Glomerular endothelial cell (primary cell): ENCODE data around the gene OXT. TPM values are rescaled to one million over a fixed set of nuclear protein-coding genes. Genes with fewer than 3 reads are reported as not detected.
"Not testable (repeated sequence)": the region's sequence is repeated elsewhere in the genome, so short reads cannot be mapped to it uniquely, and the experiment has no call there.

Source experiments
- DNase-seq: peaks from one replicate; pipeline ENCODE4 v3.0.0-alpha.2; 2011; ENCODE audit warnings: low read depth, low spot score; ENCODE audit errors: extremely low read depth
- total RNA-seq: library from RNA; depleted of rRNA; stranded (reverse); fragments of >200 nt; gene quantifications from 2 replicates; pipeline ENCODE4 v1.2.3, GENCODE V29; 2015

OXT gene
- not detected in 2 replicates for total RNA-seq

DNA sequence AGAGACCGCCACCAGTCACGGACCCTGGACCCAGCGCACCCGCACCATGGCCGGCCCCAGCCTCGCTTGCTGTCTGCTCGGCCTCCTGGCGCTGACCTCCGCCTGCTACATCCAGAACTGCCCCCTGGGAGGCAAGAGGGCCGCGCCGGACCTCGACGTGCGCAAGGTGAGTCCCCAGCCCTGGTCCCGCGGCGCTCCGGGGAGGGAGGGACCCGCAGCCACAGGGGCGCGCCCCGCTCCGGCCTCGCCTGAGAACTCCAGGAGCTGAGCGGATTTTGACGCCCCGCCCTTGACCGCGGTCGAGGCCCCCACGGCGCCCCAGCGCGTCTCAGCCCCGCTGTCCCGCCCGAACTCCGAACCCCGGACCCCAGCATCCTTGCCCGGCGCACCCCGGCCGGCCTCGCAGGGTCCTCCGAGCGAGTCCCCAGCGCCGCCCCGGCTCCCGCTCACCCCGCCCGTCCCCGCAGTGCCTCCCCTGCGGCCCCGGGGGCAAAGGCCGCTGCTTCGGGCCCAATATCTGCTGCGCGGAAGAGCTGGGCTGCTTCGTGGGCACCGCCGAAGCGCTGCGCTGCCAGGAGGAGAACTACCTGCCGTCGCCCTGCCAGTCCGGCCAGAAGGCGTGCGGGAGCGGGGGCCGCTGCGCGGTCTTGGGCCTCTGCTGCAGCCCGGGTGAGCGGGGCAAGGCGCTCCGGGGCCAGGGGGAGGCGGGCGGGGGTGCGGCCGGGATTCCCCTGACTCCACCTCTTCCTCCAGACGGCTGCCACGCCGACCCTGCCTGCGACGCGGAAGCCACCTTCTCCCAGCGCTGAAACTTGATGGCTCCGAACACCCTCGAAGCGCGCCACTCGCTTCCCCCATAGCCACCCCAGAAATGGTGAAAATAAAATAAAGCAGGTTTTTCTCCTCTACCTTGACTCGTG lies at the start of gene OXT:
OXT (plus strand) TSS at position 11 of the 920 bp plus-strand sequence; CDS start at position 47, 36 bp downstream.
- no peak for DNase-seq

GRCh38 chr20:3021777-3022176 lies 49.6 kb upstream of the OXT start:
- no peak for DNase-seq

DNA sequence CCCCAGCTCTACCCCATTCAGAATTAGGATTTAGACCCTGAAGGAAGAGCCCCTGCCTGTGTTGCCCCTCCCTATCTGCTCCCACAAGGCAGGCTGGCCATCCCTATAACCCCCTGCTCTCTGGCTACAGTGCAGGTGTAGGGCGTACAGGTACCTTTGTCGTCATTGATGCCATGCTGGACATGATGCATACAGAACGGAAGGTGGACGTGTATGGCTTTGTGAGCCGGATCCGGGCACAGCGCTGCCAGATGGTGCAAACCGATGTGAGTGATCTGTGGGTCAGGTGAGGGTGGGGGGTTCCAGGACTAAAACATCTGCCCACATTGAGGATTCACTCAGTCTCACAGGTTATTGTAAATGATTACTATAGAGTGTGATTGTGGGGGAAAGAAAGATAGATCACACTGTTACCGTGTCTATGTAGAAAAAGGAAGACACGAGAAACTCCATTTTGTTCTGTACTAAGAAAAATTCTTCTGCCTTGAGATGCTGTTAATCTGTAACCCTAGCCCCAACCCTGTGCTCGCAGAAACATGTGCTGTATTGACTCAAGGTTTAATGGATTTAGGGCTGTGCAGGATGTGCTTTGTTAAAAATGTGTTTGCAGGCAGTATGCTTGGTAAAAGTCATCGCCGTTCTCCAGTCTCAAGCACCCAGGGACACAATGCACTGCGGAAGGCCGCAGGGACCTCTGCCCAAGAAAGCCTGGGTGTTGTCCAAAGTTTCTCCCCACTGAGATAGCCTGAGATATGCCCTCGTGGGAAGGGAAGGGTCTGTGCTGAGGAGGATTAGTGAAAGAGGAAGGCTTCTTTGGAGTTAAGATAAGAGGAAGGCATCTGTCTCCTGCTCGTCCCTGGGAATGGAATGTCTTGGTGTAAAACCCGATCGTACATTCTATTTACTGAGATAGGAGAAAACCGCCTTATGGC lies 48.6 kb upstream of the OXT start:
- DNase-seq: not testable (repeated sequence)

DNA sequence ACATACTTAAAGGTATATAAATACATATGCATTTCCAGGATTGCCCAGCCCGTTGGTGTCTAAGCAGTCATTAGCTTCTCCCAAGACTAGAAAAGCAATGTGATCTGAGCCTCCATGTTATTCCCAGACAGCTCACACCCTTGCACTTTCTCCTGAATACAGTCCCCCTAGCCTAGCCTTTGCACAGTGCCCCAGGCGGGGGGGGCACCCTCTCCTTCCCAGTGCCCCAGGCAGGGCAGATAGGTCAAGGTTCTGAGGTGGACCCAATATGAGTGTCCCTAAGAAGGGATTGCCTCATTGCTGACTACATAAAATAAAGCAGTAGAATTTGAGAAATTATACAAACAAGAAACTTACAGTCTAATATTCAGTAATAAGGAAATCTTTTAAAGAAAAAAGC lies 43.4 kb upstream of the OXT start:
- no peak for DNase-seq

DNA sequence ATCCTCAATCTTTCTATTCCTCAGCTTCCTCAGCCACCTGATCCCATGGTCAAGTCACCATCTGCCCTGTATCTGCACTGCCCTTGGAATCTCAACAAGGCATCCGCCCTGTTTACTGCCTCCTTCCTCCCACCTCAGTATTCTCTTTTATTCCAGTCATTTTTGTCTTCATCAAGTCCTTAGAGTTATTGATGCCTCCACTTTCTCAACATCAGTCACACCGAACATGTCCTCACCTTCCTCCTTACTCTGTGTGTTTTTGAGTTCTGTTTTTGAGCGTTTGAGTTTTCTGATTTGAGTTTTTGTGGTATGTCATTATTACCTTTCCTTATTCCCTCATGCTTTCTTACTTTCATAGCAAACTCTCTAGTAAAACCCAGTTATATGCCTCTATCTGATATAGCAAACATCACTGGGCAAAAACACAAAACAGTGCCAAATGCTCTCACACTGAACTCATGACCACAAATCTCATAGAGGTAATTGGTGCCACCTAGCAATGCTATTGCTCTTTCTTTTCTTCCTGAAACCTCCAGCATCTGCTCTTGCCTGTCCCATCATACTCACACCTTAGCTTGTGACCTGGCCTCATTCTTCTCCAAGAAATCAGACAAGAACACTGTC lies 39.8 kb upstream of the OXT start:
- no peak for DNase-seq

DNA sequence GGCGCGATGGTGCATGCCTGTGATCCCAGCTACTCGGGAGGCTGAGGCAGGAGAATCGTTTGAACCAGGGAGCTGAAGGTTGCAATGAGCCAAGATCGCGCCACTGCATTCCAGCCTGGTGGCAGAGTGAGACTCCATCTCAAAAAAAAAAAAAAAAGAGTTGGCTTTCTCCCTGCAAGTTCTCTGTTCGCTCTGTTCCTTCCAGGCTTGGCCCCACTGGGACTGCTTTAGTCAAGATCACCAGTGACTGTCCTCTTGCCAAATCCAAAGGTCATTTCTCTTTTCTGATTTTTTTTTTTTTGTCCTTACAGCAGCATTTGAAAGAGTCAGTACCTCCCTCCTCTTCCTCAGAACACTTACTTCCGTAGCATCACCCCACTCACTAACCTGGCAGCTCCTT lies 38.8 kb upstream of the OXT start:
- no peak for DNase-seq

- DNase-seq: no peak
Observed at GRCh38 chr20:3037654-3038053, 33.8 kb upstream of the OXT start.

DNA sequence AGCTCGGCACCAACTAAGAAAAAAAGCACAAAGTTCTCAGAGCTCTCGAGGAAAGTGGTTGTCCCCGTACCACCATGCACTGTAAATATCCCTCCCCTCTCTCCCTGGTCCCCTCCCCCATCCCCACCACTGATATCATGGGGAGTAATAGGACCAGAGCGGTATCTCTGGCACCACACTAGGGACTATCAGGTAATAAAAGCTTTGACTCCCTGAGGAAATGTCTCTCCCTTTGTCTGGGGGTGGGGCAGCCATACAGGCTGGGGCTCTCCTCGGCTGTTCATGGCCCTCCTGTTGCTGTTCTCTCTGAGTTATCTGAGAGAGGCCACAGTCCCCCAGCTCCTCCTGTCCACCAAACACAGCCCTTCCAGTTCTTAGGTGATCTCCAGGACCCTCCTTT lies 33.0 kb upstream of the OXT start:
- no peak for DNase-seq

DNA sequence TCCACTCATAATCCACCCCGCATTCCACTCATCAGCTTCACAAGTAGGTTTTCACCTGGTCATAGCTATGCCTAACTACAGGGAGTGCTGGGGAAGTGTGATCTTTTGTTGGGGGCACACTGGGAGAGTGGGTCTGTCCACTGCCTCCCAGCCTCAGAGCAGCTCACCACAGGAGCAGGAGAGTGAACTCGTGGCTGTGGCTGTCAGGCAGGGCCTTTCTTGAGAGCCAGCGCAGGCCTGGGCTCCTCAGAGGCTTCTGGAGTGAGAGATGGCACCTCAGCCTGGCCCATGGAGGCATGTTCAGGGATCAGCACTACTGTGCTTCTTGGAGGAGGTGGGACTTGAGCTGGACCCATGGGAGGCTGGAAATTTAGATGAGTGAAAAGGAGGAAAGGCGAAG lies 32.0 kb upstream of the OXT start:
- no peak for DNase-seq

GRCh38 chr20:3040086-3040485 lies 31.3 kb upstream of the OXT start:
- no peak for DNase-seq

DNA sequence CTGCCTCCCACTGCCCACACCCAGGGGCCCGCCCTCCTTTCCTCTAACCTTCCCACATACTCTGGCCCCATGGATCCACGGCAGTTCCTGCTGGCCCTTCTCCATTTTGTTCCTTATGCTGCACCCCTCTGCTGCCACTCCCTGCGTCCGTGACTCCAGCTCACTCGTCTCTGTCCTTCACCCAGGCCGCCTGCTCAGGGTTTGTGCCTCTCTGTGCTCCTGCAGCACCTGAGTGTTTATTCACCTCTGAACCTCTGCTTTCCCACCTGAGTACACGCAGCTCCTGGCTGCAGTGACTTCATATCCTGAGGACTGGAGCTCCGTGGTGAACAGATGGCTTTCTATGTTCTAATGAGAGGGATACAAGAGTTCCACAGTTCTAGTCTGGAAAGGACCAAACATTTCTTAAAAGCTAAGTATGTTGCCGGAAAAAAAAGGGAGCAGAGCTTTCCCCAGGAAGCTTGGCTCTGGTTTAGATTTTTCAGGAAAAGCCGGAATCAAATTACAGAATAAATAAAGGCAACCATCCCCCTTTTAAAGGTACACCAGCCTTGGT lies 29.5 kb upstream of the OXT start:
- DNase-seq: no peak

DNA sequence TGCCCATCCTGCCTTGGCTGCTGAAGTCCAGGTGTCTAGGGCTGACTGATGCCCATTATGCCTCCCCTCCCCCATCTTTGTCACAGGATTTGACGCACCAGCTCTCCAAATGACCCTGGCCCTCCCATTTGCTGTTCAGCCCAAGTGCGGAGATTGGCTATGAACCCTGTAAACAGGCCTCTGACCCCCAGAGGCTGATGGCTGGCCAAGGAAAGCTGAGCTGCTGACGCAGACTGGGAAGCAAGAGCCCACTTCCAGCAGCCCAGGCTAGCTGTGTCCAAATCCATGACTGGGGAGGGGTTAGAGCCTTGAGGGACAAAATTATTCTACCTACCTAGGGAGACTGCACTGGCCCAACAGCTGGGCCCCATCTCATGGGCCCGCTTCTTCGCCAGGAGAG lies 28.8 kb upstream of the OXT start:
- no peak for DNase-seq

- DNase-seq: no peak
Observed at GRCh38 chr20:3043322-3043721, 28.1 kb upstream of the OXT start, which contains the start of gene GNRH2. TSS of gene GNRH2 (plus strand) at chr20:3043622. CDS start at chr20:3044415, 793 bp downstream.

GRCh38 chr20:3044336-3044965 lies 27.0 kb upstream of the OXT start:
- no peak for DNase-seq

DNA sequence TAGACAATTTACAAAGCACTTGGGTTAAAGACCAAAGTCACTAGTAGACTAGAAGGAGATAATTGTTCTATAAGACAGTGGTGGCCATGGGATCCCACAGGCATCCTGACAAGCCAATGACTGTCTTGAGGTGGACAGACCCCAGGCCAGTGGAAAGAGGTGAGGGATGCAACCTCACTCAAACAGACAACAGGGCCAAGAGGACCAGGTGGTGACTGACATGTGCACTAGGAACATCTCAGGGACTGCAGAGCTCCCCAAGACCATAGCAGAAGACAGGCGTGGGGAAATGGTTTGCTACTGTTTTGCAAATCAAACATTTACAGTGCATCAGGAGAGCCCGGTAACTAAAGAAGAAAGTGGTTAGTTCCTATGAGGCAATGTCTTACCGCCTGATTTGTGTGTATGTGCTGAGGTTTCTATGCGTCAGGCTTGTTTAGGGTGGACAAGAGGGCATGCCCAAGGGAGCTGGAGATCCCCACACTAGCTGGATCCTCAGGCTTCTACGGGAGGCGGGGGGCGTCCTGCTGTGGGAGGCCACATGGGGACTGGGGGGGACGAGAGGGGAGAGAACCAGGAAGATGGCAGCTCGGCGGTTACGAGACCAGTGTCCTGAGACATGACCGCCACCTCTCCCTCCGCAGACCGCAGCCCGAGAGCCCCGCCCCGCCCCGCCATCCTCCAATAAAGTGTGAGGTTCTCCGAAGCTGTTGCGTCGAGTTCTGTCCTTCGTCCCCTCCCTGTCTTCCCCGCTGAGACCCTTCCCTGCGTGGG lies 26.2 kb upstream of the OXT start:
- DNase-seq: no peak

GRCh38 chr20:3045816-3046676 lies 25.4 kb upstream of the OXT start, which contains the start of gene MRPS26:
TSS of gene MRPS26 (plus strand) at chr20:3046052. CDS start at chr20:3046069, 17 bp downstream.
- no peak for DNase-seq

DNA sequence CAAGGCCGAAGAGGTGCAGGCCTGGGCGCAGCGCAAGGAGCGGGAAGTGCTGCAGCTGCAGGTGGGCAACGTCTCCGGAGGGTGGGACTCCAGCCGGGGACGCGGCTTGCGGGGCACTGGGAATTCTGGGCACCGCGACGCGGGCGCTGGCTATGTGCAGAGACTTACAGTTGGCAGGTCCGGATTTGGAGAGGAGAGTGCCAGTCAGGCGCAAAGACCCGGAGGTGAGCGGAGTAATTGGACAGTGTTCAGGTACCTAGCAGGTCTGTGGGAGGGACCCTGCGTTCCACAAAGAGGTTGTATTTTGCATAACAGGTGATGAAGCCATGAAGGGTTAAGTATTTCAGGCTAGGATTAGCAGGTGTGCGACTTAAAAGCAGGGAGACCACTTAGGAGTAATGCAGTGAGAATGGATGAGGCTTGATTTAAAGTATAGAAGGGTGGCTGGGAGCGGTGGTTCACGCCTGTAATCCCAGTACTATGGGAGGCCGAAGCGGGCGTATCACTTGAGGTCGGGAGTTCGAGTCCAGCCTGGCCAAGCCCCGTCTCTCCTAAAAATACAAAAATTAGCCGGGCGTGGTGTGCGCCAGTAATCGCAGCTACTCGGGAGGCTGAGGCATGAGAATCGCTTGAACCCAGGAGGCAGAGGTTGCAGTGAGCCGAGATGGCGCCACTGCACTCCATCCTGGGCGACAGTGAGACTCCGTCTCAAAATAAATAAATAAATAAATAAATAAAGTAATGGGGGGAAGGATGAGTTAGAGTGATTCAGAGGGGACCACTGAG lies 24.6 kb upstream of the OXT start:
- no peak for DNase-seq
